Measurements from ENCODE around the gene CEP135. TPM values are rescaled to one million over a fixed set of nuclear protein-coding genes. Genes with fewer than 3 reads are reported as not detected.

Gene CEP135, protein sequence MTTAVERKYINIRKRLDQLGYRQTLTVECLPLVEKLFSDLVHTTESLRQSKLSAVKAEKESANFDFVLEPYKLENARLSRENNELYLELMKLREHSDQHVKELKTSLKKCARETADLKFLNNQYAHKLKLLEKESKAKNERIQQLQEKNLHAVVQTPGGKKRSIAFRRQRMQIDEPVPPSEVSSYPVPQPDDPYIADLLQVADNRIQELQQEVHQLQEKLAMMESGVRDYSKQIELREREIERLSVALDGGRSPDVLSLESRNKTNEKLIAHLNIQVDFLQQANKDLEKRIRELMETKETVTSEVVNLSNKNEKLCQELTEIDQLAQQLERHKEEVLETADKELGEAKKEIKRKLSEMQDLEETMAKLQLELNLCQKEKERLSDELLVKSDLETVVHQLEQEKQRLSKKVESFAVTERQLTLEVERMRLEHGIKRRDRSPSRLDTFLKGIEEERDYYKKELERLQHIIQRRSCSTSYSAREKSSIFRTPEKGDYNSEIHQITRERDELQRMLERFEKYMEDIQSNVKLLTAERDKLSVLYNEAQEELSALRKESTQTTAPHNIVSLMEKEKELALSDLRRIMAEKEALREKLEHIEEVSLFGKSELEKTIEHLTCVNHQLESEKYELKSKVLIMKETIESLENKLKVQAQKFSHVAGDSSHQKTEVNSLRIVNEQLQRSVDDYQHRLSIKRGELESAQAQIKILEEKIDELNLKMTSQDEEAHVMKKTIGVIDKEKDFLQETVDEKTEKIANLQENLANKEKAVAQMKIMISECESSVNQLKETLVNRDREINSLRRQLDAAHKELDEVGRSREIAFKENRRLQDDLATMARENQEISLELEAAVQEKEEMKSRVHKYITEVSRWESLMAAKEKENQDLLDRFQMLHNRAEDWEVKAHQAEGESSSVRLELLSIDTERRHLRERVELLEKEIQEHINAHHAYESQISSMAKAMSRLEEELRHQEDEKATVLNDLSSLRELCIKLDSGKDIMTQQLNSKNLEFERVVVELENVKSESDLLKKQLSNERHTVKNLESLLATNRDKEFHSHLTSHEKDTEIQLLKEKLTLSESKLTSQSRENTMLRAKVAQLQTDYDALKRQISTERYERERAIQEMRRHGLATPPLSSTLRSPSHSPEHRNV
- total RNA-seq, result 6.1 TPM

DNA sequence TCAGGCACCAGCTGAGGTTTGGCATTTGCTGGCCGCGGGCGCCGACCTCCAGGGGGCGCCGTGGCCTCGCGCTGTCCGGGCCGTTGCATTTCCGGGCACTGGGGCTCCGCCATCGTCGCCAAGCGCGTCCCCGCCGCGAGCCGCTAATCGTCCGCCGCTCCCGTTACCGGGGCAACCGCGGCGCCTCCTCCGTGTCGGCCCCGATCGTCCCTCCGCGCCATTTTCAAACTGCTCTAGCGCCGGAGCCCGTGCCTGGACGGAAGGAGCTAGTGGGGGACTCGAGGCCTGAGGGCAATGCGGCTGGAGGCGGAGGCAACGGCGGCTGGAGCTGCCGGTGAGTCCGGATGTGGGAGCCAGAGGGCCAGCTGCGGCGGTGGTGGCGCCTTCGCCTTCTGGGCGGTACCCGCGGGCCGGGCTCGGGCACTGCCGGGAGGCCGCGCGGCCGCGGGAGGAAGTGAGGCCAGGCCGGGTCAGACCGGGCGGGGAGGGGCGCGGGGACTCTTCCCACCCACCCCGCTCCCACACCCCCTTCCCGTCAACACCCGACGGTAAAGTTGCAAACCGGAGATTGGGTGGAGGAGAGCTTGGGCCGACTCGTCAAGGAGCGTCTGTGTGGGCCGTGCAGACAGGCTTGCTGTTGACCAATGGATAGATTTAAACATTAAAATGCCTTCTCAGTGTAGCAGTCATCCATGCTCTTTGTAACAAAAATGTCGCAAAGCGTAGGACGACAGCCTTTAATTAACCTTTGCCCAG is at the start of gene CEP135:
Gene CEP135 (plus strand): TSS at position 220 of the 756 bp plus-strand sequence. CDS start 3,186 bp downstream, outside the sequence.
- intact Hi-C loops (cut with DNase I), result no loop called here
- Histone ChIP-seq H3K27ac (peak within 1 kb of the TSS; percentile 91), H3K36me3 (peaks cover 0 to 2% of the 10 kb centered on the region in 2 donors), H3K27me3 (no peaks in the 10 kb centered on the region), H3K4me1 (peaks cover 33% of the 10 kb centered on the region), H3K4me3 (peak within 1 kb of the TSS; percentile 60 to 68), H3K9me3 (no peaks in the 10 kb centered on the region)
- TF ChIP-seq POLR2A (IDR thresholded peaks at IDR 0.05), result no peak
- peak; percentile 13 to 74 for TF ChIP-seq POLR2AphosphoS5 (IDR thresholded peaks at IDR 0.05; ENCODE audit: insufficient read depth in 1 of 2, low read depth in 1 of 2)
- TF ChIP-seq, protein P1, sequence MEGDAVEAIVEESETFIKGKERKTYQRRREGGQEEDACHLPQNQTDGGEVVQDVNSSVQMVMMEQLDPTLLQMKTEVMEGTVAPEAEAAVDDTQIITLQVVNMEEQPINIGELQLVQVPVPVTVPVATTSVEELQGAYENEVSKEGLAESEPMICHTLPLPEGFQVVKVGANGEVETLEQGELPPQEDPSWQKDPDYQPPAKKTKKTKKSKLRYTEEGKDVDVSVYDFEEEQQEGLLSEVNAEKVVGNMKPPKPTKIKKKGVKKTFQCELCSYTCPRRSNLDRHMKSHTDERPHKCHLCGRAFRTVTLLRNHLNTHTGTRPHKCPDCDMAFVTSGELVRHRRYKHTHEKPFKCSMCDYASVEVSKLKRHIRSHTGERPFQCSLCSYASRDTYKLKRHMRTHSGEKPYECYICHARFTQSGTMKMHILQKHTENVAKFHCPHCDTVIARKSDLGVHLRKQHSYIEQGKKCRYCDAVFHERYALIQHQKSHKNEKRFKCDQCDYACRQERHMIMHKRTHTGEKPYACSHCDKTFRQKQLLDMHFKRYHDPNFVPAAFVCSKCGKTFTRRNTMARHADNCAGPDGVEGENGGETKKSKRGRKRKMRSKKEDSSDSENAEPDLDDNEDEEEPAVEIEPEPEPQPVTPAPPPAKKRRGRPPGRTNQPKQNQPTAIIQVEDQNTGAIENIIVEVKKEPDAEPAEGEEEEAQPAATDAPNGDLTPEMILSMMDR (IDR thresholded peaks at IDR 0.05), result peak; percentile 42 to 91 (median 90)
- peak in 1 of 2 donors; percentile 91 for DNase-seq (ENCODE audit: extremely low spot score in 2 of 2)

DNA sequence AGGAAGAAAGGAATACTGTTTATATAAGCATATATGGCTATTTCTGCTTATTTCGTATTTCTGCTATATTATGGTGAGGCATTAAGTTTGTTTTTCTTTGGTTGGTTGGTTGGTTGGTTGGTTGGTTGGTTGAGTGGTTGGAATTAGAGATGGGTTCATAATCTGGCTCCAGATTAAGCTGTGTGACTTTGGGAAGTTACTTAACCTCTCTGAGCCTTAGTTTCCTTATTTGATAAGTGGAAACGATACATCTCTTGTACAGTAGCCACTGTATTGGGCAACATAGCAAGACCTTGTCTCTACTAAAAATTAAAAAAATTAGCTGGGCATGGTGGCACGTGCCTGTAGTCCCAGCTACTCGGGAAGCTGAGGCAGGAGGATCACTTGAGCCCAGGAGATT is 46.1 kb upstream of the CEP135 start:
- intact Hi-C loops (cut with DNase I), result no loop called here
- Histone ChIP-seq H3K9me3 (no peaks in the 10 kb centered on the region), H3K4me3 (no peak overlapping the region), H3K27ac (no peak overlapping the region), H3K27me3 (no peaks in the 10 kb centered on the region), H3K4me1 (peaks cover 6% of the 10 kb centered on the region), H3K36me3 (peaks cover 3 to 52% of the 10 kb centered on the region in 2 donors)
- no peak for DNase-seq (ENCODE audit: extremely low spot score in 2 of 2)
- TF ChIP-seq, protein P1 (IDR thresholded peaks at IDR 0.05), result no peak
- no peak for TF ChIP-seq POLR2A (IDR thresholded peaks at IDR 0.05)
- TF ChIP-seq POLR2AphosphoS5 (IDR thresholded peaks at IDR 0.05; ENCODE audit: insufficient read depth in 1 of 2, low read depth in 1 of 2), result no peak

DNA sequence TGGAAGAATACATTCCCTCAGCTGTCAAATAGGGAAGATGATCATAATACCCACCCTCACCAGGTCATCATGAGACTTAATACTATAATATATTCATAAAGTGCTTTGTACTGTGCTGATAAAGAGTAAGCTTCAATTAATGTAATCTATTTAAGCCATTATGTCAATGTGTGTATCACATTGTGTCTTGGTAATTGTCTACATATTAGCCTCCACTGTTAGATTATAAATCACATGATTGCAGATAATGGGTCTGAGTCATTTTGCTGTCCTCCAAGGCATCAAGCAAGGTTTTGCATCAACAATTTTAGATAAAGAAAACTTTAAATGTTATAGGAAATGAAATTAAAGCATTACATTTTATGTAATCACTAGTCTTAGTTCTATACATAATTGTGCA is 45.2 kb upstream of the CEP135 start:
- Histone ChIP-seq H3K4me1 (peaks cover 6% of the 10 kb centered on the region), H3K27me3 (no peaks in the 10 kb centered on the region), H3K27ac (no peak overlapping the region), H3K9me3 (no peaks in the 10 kb centered on the region), H3K36me3 (peaks cover 3 to 49% of the 10 kb centered on the region in 2 donors), H3K4me3 (no peak overlapping the region)
- intact Hi-C loops (cut with DNase I), result no loop called here
- TF ChIP-seq, protein P1 (IDR thresholded peaks at IDR 0.05), result no peak
- TF ChIP-seq POLR2AphosphoS5 (IDR thresholded peaks at IDR 0.05; ENCODE audit: insufficient read depth in 1 of 2, low read depth in 1 of 2) (no peak), POLR2A (IDR thresholded peaks at IDR 0.05) (no peak)
- no peak for DNase-seq (ENCODE audit: extremely low spot score in 2 of 2)

DNA sequence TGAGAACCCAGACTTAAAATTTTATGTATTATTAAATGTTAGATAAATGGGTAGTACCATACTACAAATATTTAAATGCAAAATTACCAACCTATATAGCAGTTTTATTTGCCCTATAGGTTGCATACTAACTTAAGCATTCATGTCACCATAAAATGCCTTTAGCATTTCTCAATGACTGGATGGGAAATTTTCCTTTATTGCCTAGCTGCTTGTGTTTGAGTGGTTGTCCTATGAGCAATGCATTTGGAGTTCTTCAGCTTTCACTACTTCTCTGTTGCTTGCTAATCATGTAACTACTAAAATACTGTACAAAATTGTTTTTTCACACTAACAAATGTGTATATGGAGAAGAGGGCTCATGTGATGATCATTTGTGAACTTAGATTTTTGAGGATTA is 44.2 kb upstream of the CEP135 start:
- Histone ChIP-seq H3K9me3 (no peaks in the 10 kb centered on the region), H3K4me1 (peaks cover 6% of the 10 kb centered on the region), H3K36me3 (peaks cover 3 to 45% of the 10 kb centered on the region in 2 donors), H3K27ac (no peak overlapping the region), H3K27me3 (no peaks in the 10 kb centered on the region), H3K4me3 (no peak overlapping the region)
- DNase-seq (ENCODE audit: extremely low spot score in 2 of 2), result no peak
- intact Hi-C loops (cut with DNase I), result no loop called here
- no peak for TF ChIP-seq POLR2AphosphoS5 (IDR thresholded peaks at IDR 0.05; ENCODE audit: insufficient read depth in 1 of 2, low read depth in 1 of 2)
- TF ChIP-seq POLR2A (IDR thresholded peaks at IDR 0.05), result no peak
- TF ChIP-seq, protein P1 (IDR thresholded peaks at IDR 0.05), result no peak
